ENCODE data around the gene FAM76A.
A peak's percentile ranks its signal among the peaks of the same experiment; 100 is the strongest.
"Not testable (repeated sequence)": the region's sequence is repeated elsewhere in the genome, so short reads cannot be mapped to it uniquely, and the experiment has no call there.

FAM76A gene

GRCh38 chr1:27725374-27726172 is at the start of gene FAM76A:
Gene FAM76A, plus strand, starts transcription at chr1:27725961. Its CDS starts 120 bp downstream, at chr1:27726081.
- FAIRE-seq: peak; percentile 86

- no peak for FAIRE-seq
Observed at GRCh38 chr1:27676410-27676809, 49.4 kb upstream of the FAM76A start.

GRCh38 chr1:27678747-27679146 is 47.0 kb upstream of the FAM76A start:
- FAIRE-seq: no peak

GRCh38 chr1:27680225-27680791 is 45.5 kb upstream of the FAM76A start:
- not testable (repeated sequence) for FAIRE-seq

- not testable (repeated sequence) for FAIRE-seq
Observed at GRCh38 chr1:27681580-27681979, 44.2 kb upstream of the FAM76A start.

GRCh38 chr1:27682351-27682944 is 43.3 kb upstream of the FAM76A start:
- no peak for FAIRE-seq

- FAIRE-seq: no peak
Observed at GRCh38 chr1:27684176-27684575, 41.6 kb upstream of the FAM76A start.

GRCh38 chr1:27686223-27686990 is 39.4 kb upstream of the FAM76A start:
- FAIRE-seq: no peak

- FAIRE-seq: no peak
Observed at GRCh38 chr1:27687906-27688305, 37.9 kb upstream of the FAM76A start.

- no peak for FAIRE-seq
Observed at GRCh38 chr1:27689423-27690173, 36.2 kb upstream of the FAM76A start.

- no peak for FAIRE-seq
Observed at GRCh38 chr1:27690183-27690582, 35.6 kb upstream of the FAM76A start.

GRCh38 chr1:27696835-27697234 is 28.9 kb upstream of the FAM76A start:
- not testable (repeated sequence) for FAIRE-seq

- no peak for FAIRE-seq
Observed at GRCh38 chr1:27704958-27705357, 20.8 kb upstream of the FAM76A start.

- no peak for FAIRE-seq
Observed at GRCh38 chr1:27705545-27705944, 20.2 kb upstream of the FAM76A start.

GRCh38 chr1:27710574-27710973 is 15.2 kb upstream of the FAM76A start:
- FAIRE-seq: no peak

- no peak for FAIRE-seq
Observed at GRCh38 chr1:27713139-27713725, 12.5 kb upstream of the FAM76A start.

GRCh38 chr1:27713869-27714513 is 11.8 kb upstream of the FAM76A start:
- no peak for FAIRE-seq

- FAIRE-seq: no peak
Observed at GRCh38 chr1:27716262-27716895, 9.4 kb upstream of the FAM76A start.

GRCh38 chr1:27719286-27720251 is 6.2 kb upstream of the FAM76A start:
- FAIRE-seq: no peak

GRCh38 chr1:27724961-27725373 is 794 bp upstream of the FAM76A start:
- FAIRE-seq: no peak

Measured in islet of Langerhans (tissue), 1 donor.